Measurements from ENCODE around the gene ABCA5. TPM values are rescaled to one million over a fixed set of nuclear protein-coding genes. Genes with fewer than 3 reads are reported as not detected.

ABCA5 gene
- total and polyA plus RNA-seq, 2 of the 13 experiments (the other 11 are each of a cell fraction or from before 2014, with no cell fraction given) = 9.7 to 10.1 TPM

DNA sequence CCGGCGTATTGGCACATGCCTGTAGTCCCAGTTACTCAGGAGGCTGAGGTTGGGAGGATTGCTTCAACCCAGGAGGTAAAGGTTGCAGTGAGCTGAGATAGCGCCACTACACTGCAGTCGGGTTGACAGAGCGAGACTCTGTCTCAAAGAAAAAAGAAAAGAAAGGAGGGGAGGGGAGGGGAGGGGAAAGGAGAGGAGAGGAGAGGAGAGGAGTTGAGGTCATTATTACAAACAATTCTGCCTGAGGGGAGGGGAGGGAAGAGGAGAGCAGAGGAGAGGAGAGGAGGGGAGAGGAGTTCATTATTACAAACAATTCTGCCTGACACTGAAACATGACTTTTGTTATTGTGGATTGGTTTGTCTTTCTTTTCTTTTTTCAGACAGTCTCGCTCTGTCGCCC lies 19.8 kb upstream of the ABCA5 start (continued):
- TF ChIP-seq TP53 (CRISPR knock-in tag; conservative IDR thresholded peaks at IDR 0.05) (no peak), ZNF333 (CRISPR knock-in tag; IDR thresholded peaks at IDR 0.05; ENCODE audit: borderline replicate concordance) (no peak), ZNF552 (CRISPR knock-in tag; IDR thresholded peaks at IDR 0.05; ENCODE audit: borderline replicate concordance) (no peak), ELF3 (CRISPR knock-in tag; IDR thresholded peaks at IDR 0.05) (no peak), MIER2 (CRISPR knock-in tag; IDR thresholded peaks at IDR 0.05) (no peak), CC2D1A (CRISPR knock-in tag; IDR thresholded peaks at IDR 0.05) (no peak)
- TF ChIP-seq, protein P1, sequence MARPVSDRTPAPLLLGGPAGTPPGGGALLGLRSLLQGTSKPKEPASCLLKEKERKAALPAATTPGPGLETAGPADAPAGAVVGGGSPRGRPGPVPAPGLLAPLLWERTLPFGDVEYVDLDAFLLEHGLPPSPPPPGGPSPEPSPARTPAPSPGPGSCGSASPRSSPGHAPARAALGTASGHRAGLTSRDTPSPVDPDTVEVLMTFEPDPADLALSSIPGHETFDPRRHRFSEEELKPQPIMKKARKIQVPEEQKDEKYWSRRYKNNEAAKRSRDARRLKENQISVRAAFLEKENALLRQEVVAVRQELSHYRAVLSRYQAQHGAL (CRISPR knock-in tag; IDR thresholded peaks at IDR 0.05; ENCODE audit: not compliant biosample characterization) = no peak
- TF ChIP-seq, protein P2, sequence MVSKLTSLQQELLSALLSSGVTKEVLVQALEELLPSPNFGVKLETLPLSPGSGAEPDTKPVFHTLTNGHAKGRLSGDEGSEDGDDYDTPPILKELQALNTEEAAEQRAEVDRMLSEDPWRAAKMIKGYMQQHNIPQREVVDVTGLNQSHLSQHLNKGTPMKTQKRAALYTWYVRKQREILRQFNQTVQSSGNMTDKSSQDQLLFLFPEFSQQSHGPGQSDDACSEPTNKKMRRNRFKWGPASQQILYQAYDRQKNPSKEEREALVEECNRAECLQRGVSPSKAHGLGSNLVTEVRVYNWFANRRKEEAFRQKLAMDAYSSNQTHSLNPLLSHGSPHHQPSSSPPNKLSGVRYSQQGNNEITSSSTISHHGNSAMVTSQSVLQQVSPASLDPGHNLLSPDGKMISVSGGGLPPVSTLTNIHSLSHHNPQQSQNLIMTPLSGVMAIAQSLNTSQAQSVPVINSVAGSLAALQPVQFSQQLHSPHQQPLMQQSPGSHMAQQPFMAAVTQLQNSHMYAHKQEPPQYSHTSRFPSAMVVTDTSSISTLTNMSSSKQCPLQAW (CRISPR knock-in tag; IDR thresholded peaks at IDR 0.05) = no peak
- TF ChIP-seq, protein P3, sequence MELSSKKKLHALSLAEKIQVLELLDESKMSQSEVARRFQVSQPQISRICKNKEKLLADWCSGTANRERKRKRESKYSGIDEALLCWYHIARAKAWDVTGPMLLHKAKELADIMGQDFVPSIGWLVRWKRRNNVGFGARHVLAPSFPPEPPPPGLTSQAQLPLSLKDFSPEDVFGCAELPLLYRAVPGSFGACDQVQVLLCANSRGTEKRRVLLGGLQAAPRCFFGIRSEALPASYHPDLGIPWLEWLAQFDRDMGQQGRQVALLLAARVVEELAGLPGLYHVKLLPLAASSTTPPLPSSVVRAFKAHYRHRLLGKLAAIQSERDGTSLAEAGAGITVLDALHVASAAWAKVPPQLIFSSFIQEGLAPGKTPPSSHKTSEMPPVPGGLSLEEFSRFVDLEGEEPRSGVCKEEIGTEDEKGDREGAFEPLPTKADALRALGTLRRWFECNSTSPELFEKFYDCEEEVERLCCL (CRISPR knock-in tag; IDR thresholded peaks at IDR 0.05; ENCODE audit: borderline replicate concordance) = no peak

DNA sequence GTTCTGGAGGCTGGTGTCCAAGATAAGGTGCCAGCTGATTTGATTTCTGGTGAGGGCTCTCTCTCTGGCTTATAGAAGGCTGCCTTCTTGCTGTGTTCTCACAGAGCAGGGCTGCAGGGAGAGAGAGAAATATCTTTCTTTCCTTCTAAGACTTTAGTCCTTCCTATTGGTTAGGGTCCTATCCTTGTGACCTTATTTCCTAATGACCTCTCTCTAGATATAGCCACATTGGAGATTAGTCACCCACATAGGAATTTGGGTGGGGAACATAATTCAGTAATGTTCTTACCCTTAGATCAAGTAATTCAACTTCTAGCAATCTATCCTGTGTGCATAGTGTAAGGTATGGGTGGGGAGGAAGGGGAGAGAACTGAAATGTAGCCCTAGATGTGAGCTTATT lies 18.0 kb upstream of the ABCA5 start:
- DNase-seq (ENCODE audit: low spot score) (no peak), FAIRE-seq (no peak), ATAC-seq (no peak)
- Histone ChIP-seq H3K36me3 (replicated peaks in 1 of 2; ENCODE audit: control insufficient read depth in 1 of 2, insufficient read depth in 2 of 2, low read length in 2 of 2) (no peaks in the 10 kb centered on the region), H4K20me1 (ENCODE audit: insufficient read depth, low read length) (no peaks in the 10 kb centered on the region), H3K27ac (ENCODE audit: extremely low read length, insufficient read depth, low read length) (no peak overlapping the region), H2AFZ (ENCODE audit: low read length) (no peak overlapping the region), H3K4me1 (ENCODE audit: insufficient read depth, low read length) (no peaks in the 10 kb centered on the region), H3K4me3 (replicated peaks in 1 of 3; ENCODE audit: insufficient read depth in 1 of 3, low read depth in 2 of 3, low read length in 3 of 3) (no peak overlapping the region), H3K4me2 (ENCODE audit: low read depth, low read length) (no peak overlapping the region), H3K9me3 (ENCODE audit: low read length) (no peaks in the 10 kb centered on the region), H3K27me3 (ENCODE audit: control insufficient read depth in 1 of 2, insufficient read depth in 2 of 2, low read length in 2 of 2) (no peaks in the 10 kb centered on the region), H3K79me2 (ENCODE audit: insufficient read depth, low read length) (no peaks in the 10 kb centered on the region), H3K9ac (ENCODE audit: insufficient read depth, low read depth, low read length) (no peak overlapping the region)
- ChIA-PET POLR2A (no interaction called here), CTCF (ENCODE audit: low intra/inter-chr PET ratio, low total read pairs) (no interaction called here)
- intact Hi-C loops (cut with micrococcal nuclease; ENCODE audit: unreplicated experiment) = no loop called here
- in situ Hi-C loops (cut with HindIII; ENCODE audit: extremely low pct_ligation_motif_present, low pct_unique_long_range_greater_than_20kb) = no loop called here
- no TSS peak for BruUV-seq (replicated peaks)
- TF ChIP-seq ZNF337 (CRISPR knock-in tag; IDR thresholded peaks at IDR 0.05; ENCODE audit: borderline replicate concordance, low read depth) = no peak
- TF ChIP-seq ZNF558 (CRISPR knock-in tag; IDR thresholded peaks at IDR 0.05; ENCODE audit: borderline replicate concordance) = no peak
- no peak for TF ChIP-seq PHF8 (CRISPR knock-in tag; IDR thresholded peaks at IDR 0.05)
- TF ChIP-seq, protein P4, sequence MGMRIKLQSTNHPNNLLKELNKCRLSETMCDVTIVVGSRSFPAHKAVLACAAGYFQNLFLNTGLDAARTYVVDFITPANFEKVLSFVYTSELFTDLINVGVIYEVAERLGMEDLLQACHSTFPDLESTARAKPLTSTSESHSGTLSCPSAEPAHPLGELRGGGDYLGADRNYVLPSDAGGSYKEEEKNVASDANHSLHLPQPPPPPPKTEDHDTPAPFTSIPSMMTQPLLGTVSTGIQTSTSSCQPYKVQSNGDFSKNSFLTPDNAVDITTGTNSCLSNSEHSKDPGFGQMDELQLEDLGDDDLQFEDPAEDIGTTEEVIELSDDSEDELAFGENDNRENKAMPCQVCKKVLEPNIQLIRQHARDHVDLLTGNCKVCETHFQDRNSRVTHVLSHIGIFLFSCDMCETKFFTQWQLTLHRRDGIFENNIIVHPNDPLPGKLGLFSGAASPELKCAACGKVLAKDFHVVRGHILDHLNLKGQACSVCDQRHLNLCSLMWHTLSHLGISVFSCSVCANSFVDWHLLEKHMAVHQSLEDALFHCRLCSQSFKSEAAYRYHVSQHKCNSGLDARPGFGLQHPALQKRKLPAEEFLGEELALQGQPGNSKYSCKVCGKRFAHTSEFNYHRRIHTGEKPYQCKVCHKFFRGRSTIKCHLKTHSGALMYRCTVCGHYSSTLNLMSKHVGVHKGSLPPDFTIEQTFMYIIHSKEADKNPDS (CRISPR knock-in tag; IDR thresholded peaks at IDR 0.05) = no peak
- TF ChIP-seq ZNF878 (CRISPR knock-in tag; IDR thresholded peaks at IDR 0.05) = no peak
- no peak for TF ChIP-seq ZBTB1 (CRISPR knock-in tag; IDR thresholded peaks at IDR 0.05; ENCODE audit: borderline replicate concordance)
- TF ChIP-seq ZBTB38 (CRISPR knock-in tag; IDR thresholded peaks at IDR 0.05) = no peak
- no peak for TF ChIP-seq FLYWCH1 (CRISPR knock-in tag; IDR thresholded peaks at IDR 0.05)
- TF ChIP-seq RAD51 (IDR thresholded peaks at IDR 0.05; ENCODE audit: borderline replicate concordance) = no peak
- TF ChIP-seq NBN (conservative IDR thresholded peaks at IDR 0.05) = no peak
